Measurements from ENCODE around the gene LRRD1.
"Not testable (repeated sequence)": the region's sequence is repeated elsewhere in the genome, so short reads cannot be mapped to it uniquely, and the experiment has no call there.

The LRRD1 gene

DNA sequence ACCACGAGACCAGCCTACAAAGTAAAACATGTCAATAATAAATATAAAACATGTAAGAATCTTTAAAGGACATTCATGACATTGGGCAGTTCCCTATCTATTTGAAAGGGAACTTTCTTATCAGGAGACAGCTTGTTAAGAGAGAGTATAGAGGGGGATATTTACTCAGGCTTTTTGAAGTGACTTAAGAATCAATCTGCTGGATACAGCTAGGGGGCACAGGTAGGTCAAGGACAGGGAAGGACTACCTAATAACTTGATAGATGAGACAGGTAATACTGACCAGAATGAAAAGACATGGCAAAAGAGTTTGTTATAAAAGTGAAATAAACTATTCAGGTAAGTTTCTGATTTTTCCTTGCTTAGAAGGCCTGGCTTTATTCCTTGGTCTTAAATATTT is 21.8 kb upstream of the LRRD1 start:
- Histone ChIP-seq H3K79me2 (ENCODE audit: insufficient read depth, low read length) (no peaks in the 10 kb centered on the region), H3K4me2 (ENCODE audit: insufficient read depth, low read length) (no peak overlapping the region), H3K9ac (ENCODE audit: low read depth, low read length) (no peak overlapping the region), H4K20me1 (ENCODE audit: insufficient read depth, low read length) (no peaks in the 10 kb centered on the region), H3K27ac (ENCODE audit: low read length) (no peak overlapping the region), H3K4me1 (ENCODE audit: insufficient read depth, low read length) (no peaks in the 10 kb centered on the region), H3K27me3 (ENCODE audit: insufficient read depth, low read length, poor library complexity) (no peaks in the 10 kb centered on the region), H2AFZ (ENCODE audit: low read depth, low read length) (no peak overlapping the region), H3K4me3 (ENCODE audit: low read depth in 1 of 2, low read length in 2 of 2) (no peak overlapping the region), H3K36me3 (ENCODE audit: insufficient read depth, low read length) (peaks cover 69% of the 10 kb centered on the region), H3K9me3 (ENCODE audit: insufficient read depth, low read length, severe bottlenecking) (no peaks in the 10 kb centered on the region)
- TF ChIP-seq EZH2 (IDR thresholded peaks at IDR 0.05; ENCODE audit: borderline replicate concordance, low read depth, low read length, severe bottlenecking) (no peak), CTCF (IDR thresholded peaks at IDR 0.05; ENCODE audit: borderline replicate concordance, extremely low read depth, low read length, poor library complexity, severe bottlenecking) (no peak)
- DNase-seq (no peak), ATAC-seq (ENCODE audit: insufficient read depth, low read depth) (no peak)

DNA sequence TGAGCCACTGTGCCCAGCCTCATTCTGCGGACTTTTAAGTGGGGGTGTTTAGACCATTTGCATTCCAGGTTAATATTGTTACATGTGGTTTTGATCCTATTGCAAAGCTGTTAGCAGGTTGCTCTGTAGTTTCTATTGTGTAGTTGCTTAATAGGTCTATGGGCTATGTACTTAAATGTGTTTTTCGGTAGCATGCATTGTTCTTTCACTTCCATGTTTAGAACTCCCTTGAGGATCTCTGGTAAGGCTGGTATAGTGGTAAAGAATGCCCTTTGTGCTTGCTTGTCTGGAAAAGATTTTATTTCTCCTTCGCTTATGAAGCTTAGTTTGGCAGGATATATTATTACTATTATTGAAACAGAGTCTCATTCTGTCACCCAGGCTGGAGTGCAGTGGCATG is 13.4 kb upstream of the LRRD1 start:
- H3K36me3 ChIP-seq (ENCODE audit: insufficient read depth, low read length), result peaks cover 27% of the 10 kb centered on the region; the same call in 1 of the 2 replicates
- no peaks in the 10 kb centered on the region for H3K27me3 ChIP-seq (ENCODE audit: insufficient read depth, low read length, poor library complexity)
- ATAC-seq (ENCODE audit: insufficient read depth, low read depth), result no peak
- H3K4me2 ChIP-seq (ENCODE audit: insufficient read depth, low read length), result no peak overlapping the region
- no peaks in the 10 kb centered on the region for H4K20me1 ChIP-seq (ENCODE audit: insufficient read depth, low read length)
- H3K9ac ChIP-seq (ENCODE audit: low read depth, low read length), result no peak overlapping the region
- no peak overlapping the region for H2AFZ ChIP-seq (ENCODE audit: low read depth, low read length)
- no peak overlapping the region for H3K27ac ChIP-seq (ENCODE audit: low read length)
- H3K4me1 ChIP-seq (ENCODE audit: insufficient read depth, low read length), result no peaks in the 10 kb centered on the region
- H3K9me3 ChIP-seq (ENCODE audit: insufficient read depth, low read length, severe bottlenecking), result peaks cover 6% of the 10 kb centered on the region
- H3K4me3 ChIP-seq (ENCODE audit: low read depth in 1 of 2, low read length in 2 of 2), result no peak overlapping the region
- no peaks in the 10 kb centered on the region for H3K79me2 ChIP-seq (ENCODE audit: insufficient read depth, low read length)
- TF ChIP-seq EZH2 (IDR thresholded peaks at IDR 0.05; ENCODE audit: borderline replicate concordance, low read depth, low read length, severe bottlenecking) (no peak), CTCF (IDR thresholded peaks at IDR 0.05; ENCODE audit: borderline replicate concordance, extremely low read depth, low read length, poor library complexity, severe bottlenecking) (no peak)
- DNase-seq, result no peak

DNA sequence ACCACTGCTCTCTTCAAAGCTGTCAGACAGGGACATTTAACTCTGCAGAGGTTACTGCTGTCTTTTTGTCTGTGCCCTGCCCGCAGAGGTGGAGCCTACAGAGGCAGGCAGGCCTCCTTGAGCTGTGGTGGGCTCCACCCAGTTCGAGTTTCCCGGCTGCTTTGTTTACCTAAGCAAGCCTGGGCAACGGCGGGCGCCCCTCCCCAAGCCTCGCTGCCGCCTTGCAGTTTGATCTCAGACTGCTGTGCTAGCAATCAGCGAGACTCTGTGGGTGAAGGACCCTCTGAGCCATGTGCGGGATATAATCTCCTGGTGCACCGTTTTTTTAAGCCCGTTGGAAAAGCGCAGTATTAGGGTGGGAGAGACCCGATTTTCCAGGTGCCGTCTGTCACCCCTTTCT is 10.3 kb upstream of the LRRD1 start:
- not testable (repeated sequence) for H3K36me3 ChIP-seq (ENCODE audit: insufficient read depth, low read length); H2AFZ ChIP-seq (ENCODE audit: low read depth, low read length); H4K20me1 ChIP-seq (ENCODE audit: insufficient read depth, low read length)

GRCh38 chr7:92184294-92184693 is 5.4 kb upstream of the LRRD1 start:
- DNase-seq; H3K36me3 ChIP-seq (ENCODE audit: insufficient read depth, low read length); H2AFZ ChIP-seq (ENCODE audit: low read depth, low read length); H3K4me3 ChIP-seq (ENCODE audit: low read depth in 1 of 2, low read length in 2 of 2); ATAC-seq (ENCODE audit: insufficient read depth, low read depth); H3K4me2 ChIP-seq (ENCODE audit: insufficient read depth, low read length); H3K27ac ChIP-seq (ENCODE audit: low read length); H3K4me1 ChIP-seq (ENCODE audit: insufficient read depth, low read length); H3K27me3 ChIP-seq (ENCODE audit: insufficient read depth, low read length, poor library complexity); H3K9ac ChIP-seq (ENCODE audit: low read depth, low read length); H4K20me1 ChIP-seq (ENCODE audit: insufficient read depth, low read length); H3K79me2 ChIP-seq (ENCODE audit: insufficient read depth, low read length); H3K9me3 ChIP-seq (ENCODE audit: insufficient read depth, low read length, severe bottlenecking): not testable (repeated sequence)

More for the DNA sequence above, 10.3 kb upstream of the LRRD1 start:
- H3K79me2 ChIP-seq (ENCODE audit: insufficient read depth, low read length); ATAC-seq (ENCODE audit: insufficient read depth, low read depth); H3K4me2 ChIP-seq (ENCODE audit: insufficient read depth, low read length); H3K4me1 ChIP-seq (ENCODE audit: insufficient read depth, low read length); H3K4me3 ChIP-seq (ENCODE audit: low read depth in 1 of 2, low read length in 2 of 2); H3K9me3 ChIP-seq (ENCODE audit: insufficient read depth, low read length, severe bottlenecking); H3K9ac ChIP-seq (ENCODE audit: low read depth, low read length); DNase-seq; H3K27ac ChIP-seq (ENCODE audit: low read length); H3K27me3 ChIP-seq (ENCODE audit: insufficient read depth, low read length, poor library complexity): not testable (repeated sequence)

Measured in DND-41 (cell line).